ENCODE results near the gene CELF1. TPM values are rescaled to one million over a fixed set of nuclear protein-coding genes. Genes with fewer than 3 reads are reported as not detected.
A peak's percentile ranks its signal among the peaks of the same experiment; 100 is the strongest.

Gene CELF1
- total RNA-seq, 1 experiment from 2014 or later: 152 TPM

DNA sequence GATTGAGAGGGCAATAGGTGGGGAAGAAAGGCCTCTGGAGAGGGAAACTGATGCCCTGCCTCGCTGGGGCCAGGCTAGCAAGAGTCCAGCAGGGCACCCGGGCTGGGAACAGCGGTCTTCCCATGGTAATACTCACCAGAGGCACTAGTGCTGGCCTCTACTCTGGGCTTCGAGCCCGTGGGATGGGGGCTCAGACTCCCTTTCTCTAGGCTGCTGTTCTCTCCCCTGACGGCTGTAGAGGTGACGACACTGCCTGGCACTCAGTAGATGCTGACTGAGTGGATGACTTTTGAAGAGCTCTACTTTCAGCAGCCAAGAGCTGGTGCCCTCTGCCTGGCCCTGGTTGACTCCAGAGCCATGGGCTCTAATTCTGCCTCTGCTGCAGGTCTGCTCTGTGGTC lies 42.1 kb upstream of the CELF1 start:
- peaks cover 12% of the 10 kb centered on the region for H3K27me3 Mint-ChIP-seq (ENCODE audit: insufficient read depth, unreplicated experiment)

DNA sequence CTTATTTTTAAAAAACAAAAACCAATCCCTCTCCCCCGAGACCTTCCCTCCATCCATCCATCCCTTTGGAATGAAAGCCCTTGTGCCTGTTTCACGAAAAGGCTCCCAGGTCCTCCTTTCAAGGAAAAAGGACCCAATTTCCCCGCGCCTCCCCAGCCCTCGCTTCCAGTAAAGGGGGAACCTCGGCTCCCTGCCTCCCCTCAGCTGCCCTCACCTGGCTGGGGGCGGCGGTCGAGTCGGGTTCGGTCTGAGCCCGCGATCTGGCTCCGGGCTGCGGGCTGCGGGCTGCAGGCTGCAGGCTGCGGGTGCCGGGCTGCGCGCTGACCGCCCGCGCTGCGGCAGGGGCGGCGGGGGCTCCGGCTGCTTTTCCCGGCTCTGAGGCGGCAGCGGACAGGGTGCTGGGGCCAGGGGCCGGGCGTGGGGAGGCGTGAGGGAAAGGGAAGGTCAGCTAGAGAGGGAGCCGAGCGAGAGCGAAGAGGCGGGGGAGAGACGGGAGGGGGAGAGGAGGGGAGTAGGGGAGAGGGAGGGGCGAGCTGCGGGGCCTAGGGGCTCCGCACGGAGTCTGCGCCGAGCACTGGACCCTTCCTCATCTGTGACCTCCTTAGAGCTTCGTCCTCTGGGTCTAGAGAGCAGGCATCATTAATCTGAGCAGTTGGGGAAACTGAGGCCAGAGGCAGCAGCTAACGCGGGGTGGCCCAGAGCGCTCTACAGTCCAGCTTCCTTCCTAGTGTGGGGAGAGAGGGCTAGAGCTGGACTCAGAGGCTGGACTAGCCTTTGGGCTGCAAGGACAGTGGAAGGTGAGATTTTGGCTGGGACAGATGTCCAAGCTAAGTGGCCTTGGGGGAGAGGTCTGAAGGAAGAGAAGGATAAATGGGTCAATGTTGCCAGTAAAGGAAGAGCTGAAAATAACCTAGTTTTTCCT lies 41.3 kb upstream of the CELF1 start, which contains the start of gene C1QTNF4:
TSS of gene C1QTNF4 (minus strand) at position 478 of the 922 bp plus-strand sequence. CDS start 3,601 bp downstream, outside the sequence.
- no TSS peak for BruUV-seq (replicated peaks)
- DNase-seq: peak in 1 of 2 experiments; percentile 40
- Mint-ChIP-seq H3K27ac (ENCODE audit: unreplicated experiment) (no peak within 1 kb of the TSS), H3K27me3 (ENCODE audit: insufficient read depth, unreplicated experiment) (peaks cover 12% of the 10 kb centered on the region), H3K36me3 (ENCODE audit: insufficient read depth, unreplicated experiment) (no peaks in the 10 kb centered on the region), H3K4me3 (ENCODE audit: unreplicated experiment) (peak within 1 kb of the TSS; percentile 64), H3K9me3 (ENCODE audit: unreplicated experiment) (no peaks in the 10 kb centered on the region), H3K4me1 (ENCODE audit: low read depth, unreplicated experiment) (no peaks in the 10 kb centered on the region)
- TF ChIP-seq, protein P1, sequence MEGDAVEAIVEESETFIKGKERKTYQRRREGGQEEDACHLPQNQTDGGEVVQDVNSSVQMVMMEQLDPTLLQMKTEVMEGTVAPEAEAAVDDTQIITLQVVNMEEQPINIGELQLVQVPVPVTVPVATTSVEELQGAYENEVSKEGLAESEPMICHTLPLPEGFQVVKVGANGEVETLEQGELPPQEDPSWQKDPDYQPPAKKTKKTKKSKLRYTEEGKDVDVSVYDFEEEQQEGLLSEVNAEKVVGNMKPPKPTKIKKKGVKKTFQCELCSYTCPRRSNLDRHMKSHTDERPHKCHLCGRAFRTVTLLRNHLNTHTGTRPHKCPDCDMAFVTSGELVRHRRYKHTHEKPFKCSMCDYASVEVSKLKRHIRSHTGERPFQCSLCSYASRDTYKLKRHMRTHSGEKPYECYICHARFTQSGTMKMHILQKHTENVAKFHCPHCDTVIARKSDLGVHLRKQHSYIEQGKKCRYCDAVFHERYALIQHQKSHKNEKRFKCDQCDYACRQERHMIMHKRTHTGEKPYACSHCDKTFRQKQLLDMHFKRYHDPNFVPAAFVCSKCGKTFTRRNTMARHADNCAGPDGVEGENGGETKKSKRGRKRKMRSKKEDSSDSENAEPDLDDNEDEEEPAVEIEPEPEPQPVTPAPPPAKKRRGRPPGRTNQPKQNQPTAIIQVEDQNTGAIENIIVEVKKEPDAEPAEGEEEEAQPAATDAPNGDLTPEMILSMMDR (IDR thresholded peaks at IDR 0.05; ENCODE audit: insufficient read depth in 1 of 2, low read depth in 1 of 2, low read length in 1 of 2, severe bottlenecking in 1 of 2, unreplicated experiment in 1 of 2): no peak
- H3K9me3 ChIP-seq: no peaks in the 10 kb centered on the region
- 0 out of 2 replicates have a peak, but pooled peaks cover 5% of the 10 kb centered on the region for H3K4me1 ChIP-seq
- ChIA-PET CTCF (no interaction called here), POLR2A (no interaction called here)
- H3K36me3 ChIP-seq (ENCODE audit: control insufficient read depth, insufficient read depth, low read length): no peaks in the 10 kb centered on the region
- H3K4me3 ChIP-seq (ENCODE audit: low read depth, low read length): peak within 1 kb of the TSS; percentile 50
- H3K27me3 ChIP-seq (replicated peaks; ENCODE audit: control insufficient read depth, insufficient read depth, low read length): peaks cover 4% of the 10 kb centered on the region
- intact Hi-C loops (cut with micrococcal nuclease; ENCODE audit: unreplicated experiment): no loop called here

More for the DNA sequence above, 42.1 kb upstream of the CELF1 start:
- intact Hi-C loops (cut with micrococcal nuclease; ENCODE audit: unreplicated experiment): no loop called here
- H3K27me3 ChIP-seq (replicated peaks; ENCODE audit: control insufficient read depth, insufficient read depth, low read length): peaks cover 4% of the 10 kb centered on the region
- no peak overlapping the region for H3K27ac Mint-ChIP-seq (ENCODE audit: unreplicated experiment)
- H3K4me1 ChIP-seq: 0 out of 2 replicates have a peak, but pooled peaks cover 5% of the 10 kb centered on the region
- H3K36me3 ChIP-seq (ENCODE audit: control insufficient read depth, insufficient read depth, low read length): no peaks in the 10 kb centered on the region
- TF ChIP-seq, protein P1 (IDR thresholded peaks at IDR 0.05; ENCODE audit: insufficient read depth in 1 of 2, low read depth in 1 of 2, low read length in 1 of 2, severe bottlenecking in 1 of 2, unreplicated experiment in 1 of 2): no peak
- H3K4me1 Mint-ChIP-seq (ENCODE audit: low read depth, unreplicated experiment): no peaks in the 10 kb centered on the region
- H3K9me3 Mint-ChIP-seq (ENCODE audit: unreplicated experiment): no peaks in the 10 kb centered on the region
- DNase-seq: no peak
- POLR2A ChIA-PET: no interaction called here
- CTCF ChIA-PET: no interaction called here
- H3K36me3 Mint-ChIP-seq (ENCODE audit: insufficient read depth, unreplicated experiment): no peaks in the 10 kb centered on the region
- no peak overlapping the region for H3K4me3 ChIP-seq (ENCODE audit: low read depth, low read length)
- H3K4me3 Mint-ChIP-seq (ENCODE audit: unreplicated experiment): no peak overlapping the region
- no peaks in the 10 kb centered on the region for H3K9me3 ChIP-seq
- BruUV-seq (replicated peaks): no TSS peak

- H3K27me3 Mint-ChIP-seq (ENCODE audit: insufficient read depth, unreplicated experiment): peaks cover 12% of the 10 kb centered on the region
- Histone ChIP-seq H3K36me3 (ENCODE audit: control insufficient read depth, insufficient read depth, low read length) (no peaks in the 10 kb centered on the region), H3K27me3 (replicated peaks; ENCODE audit: control insufficient read depth, insufficient read depth, low read length) (peaks cover 4% of the 10 kb centered on the region), H3K4me3 (ENCODE audit: low read depth, low read length) (peak overlapping the region; percentile 50; the same call in 1 of the 2 replicates), H3K9me3 (no peaks in the 10 kb centered on the region), H3K4me1 (0 out of 2 replicates have a peak, but pooled peaks cover 5% of the 10 kb centered on the region)
- H3K9me3 Mint-ChIP-seq (ENCODE audit: unreplicated experiment): no peaks in the 10 kb centered on the region
- intact Hi-C loops (cut with micrococcal nuclease; ENCODE audit: unreplicated experiment): no loop called here
- BruUV-seq (replicated peaks): no TSS peak
- H3K4me1 Mint-ChIP-seq (ENCODE audit: low read depth, unreplicated experiment): no peaks in the 10 kb centered on the region
- no peak overlapping the region for H3K27ac Mint-ChIP-seq (ENCODE audit: unreplicated experiment)
- TF ChIP-seq, protein P1 (IDR thresholded peaks at IDR 0.05; ENCODE audit: insufficient read depth in 1 of 2, low read depth in 1 of 2, low read length in 1 of 2, severe bottlenecking in 1 of 2, unreplicated experiment in 1 of 2): no peak
- DNase-seq: no peak
- ChIA-PET POLR2A (no interaction called here), CTCF (no interaction called here)
- peak overlapping the region; percentile 64 for H3K4me3 Mint-ChIP-seq (ENCODE audit: unreplicated experiment)
- H3K36me3 Mint-ChIP-seq (ENCODE audit: insufficient read depth, unreplicated experiment): no peaks in the 10 kb centered on the region
Measured at GRCh38 chr11:47593492-47593933, 40.6 kb upstream of the CELF1 start.
